OCI-LY7 (cell line): ENCODE results near the gene DNAJC18.

Experiments used
- EZH2phosphoT487 ChIP-seq: fragments of 200-600 bp; sonication (generic); IDR thresholded peaks from 2 replicates; pipeline ENCODE4 v1.6.1; 2018; ENCODE audit warnings: low read depth, borderline replicate concordance, mild to moderate bottlenecking, mixed run types, antibody characterized with exemption, low read length, moderate library complexity, mixed read lengths
- TF ChIP-seq, protein P1 (sequence below): fragments of 200-600 bp; sonication (generic); conservative IDR thresholded peaks from 2 replicates; pipeline ENCODE4 v1.5.1; 2014; ENCODE audit warnings: mild to moderate bottlenecking, antibody characterized with exemption, low read length, moderate library complexity, mixed read lengths

DNA sequence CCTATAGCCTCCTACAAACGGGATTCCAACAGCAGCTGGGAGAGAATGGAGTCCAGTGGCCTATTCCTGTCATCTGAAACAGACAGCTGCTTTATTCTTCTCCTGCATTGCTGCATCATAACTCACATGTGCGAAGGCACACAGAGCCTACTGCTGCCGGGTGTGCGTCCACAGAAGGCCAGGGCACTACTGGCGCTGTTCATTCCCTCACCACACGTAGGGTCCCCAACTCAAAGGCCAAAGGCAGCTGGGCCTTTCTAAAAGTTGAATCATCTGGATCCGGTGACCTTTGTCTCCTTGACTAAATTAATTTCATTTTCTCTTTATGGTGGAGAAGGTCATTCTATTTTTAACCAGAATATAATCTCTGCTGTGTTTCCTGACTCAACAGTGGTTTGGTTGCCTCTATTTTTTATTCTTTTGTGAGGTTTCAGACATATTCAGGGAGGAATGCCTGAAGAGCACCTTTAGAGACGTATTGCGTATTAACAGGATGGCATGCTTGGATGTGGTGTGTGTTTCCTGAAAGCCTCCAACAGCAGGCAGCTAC, 24.7 kb downstream of the DNAJC18 start:
- TF ChIP-seq, protein P1, sequence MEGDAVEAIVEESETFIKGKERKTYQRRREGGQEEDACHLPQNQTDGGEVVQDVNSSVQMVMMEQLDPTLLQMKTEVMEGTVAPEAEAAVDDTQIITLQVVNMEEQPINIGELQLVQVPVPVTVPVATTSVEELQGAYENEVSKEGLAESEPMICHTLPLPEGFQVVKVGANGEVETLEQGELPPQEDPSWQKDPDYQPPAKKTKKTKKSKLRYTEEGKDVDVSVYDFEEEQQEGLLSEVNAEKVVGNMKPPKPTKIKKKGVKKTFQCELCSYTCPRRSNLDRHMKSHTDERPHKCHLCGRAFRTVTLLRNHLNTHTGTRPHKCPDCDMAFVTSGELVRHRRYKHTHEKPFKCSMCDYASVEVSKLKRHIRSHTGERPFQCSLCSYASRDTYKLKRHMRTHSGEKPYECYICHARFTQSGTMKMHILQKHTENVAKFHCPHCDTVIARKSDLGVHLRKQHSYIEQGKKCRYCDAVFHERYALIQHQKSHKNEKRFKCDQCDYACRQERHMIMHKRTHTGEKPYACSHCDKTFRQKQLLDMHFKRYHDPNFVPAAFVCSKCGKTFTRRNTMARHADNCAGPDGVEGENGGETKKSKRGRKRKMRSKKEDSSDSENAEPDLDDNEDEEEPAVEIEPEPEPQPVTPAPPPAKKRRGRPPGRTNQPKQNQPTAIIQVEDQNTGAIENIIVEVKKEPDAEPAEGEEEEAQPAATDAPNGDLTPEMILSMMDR = no peak
- no peak for TF ChIP-seq EZH2phosphoT487
